ENCODE results near the gene PPDPF. TPM values are rescaled to one million over a fixed set of nuclear protein-coding genes. Genes with fewer than 3 reads are reported as not detected.
A peak's percentile ranks its signal among the peaks of the same experiment; 100 is the strongest.

PPDPF gene
- total and polyA plus RNA-seq, 3 experiments from 2014 or later = 137 to 218 (median 207) TPM

- H3K36me3 Mint-ChIP-seq = no peaks in the 10 kb centered on the region
- Histone ChIP-seq H3K9me3 (ENCODE audit: low read length) (no peaks in the 10 kb centered on the region), H3K27me3 (ENCODE audit: insufficient read depth, low read length, poor library complexity, severe bottlenecking) (no peaks in the 10 kb centered on the region), H3K4me3 (ENCODE audit: low read length) (no peak overlapping the region), H3K4me1 (ENCODE audit: insufficient read depth, low read length) (peaks cover 16% of the 10 kb centered on the region), H3K27ac (ENCODE audit: low read depth, low read length) (no peak overlapping the region), H3K36me3 (ENCODE audit: insufficient read depth, low read length) (no peaks in the 10 kb centered on the region)
- H3K4me1 Mint-ChIP-seq = peaks cover 12 to 30% (median 14%) of the 10 kb centered on the region in 3 donors
- peaks cover 0 to 4% (median 0%) of the 10 kb centered on the region in 5 donors for H3K9me3 Mint-ChIP-seq
- ChIA-PET CTCF (interaction anchor here (4.4 kb wide), 1 partner anchor 12 kb away, joined by 35 read pairs; the partner anchor contains the start of gene PTK6), POLR2A (interaction anchor here (0.6 kb wide), 1 partner anchor 178 kb away, joined by 13 read pairs; no protein-coding TSS in a partner anchor)
- no peak for DNase-seq
- H3K27ac Mint-ChIP-seq = peak overlapping the region in 1 of 8 donors; percentile 60
- peak overlapping the region in 1 of 7 donors; percentile 24 for H3K4me3 Mint-ChIP-seq
- peaks cover 10 to 13% of the 10 kb centered on the region in 2 donors for H3K27me3 Mint-ChIP-seq
These were observed 29.2 kb downstream of the PPDPF start for GRCh38 chr20:63549679-63550282.

DNA sequence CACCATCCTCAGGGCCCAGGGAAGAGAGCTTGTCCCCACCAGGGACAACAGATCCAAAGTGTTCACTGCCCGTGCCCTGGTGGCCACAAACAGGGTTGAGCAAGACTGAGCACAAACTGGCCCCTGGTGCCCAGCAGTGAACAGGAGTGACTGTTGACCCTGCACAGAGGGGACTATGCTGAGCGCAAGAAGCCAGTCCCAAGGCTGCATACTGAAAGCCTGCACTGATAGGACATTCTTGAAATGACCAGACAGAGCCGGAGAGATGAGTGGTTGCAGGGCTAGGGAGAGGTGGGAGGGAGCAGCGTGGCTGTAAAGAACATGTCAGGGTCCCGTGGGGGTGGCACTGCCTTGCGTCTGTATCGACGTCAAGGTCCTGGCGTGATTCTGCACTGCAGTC, 30.5 kb downstream of the PPDPF start:
- POLR2A ChIA-PET = no interaction called here
- H3K4me3 Mint-ChIP-seq = peak overlapping the region in 1 of 7 donors; percentile 75
- Histone ChIP-seq H3K27ac (ENCODE audit: low read depth, low read length) (no peak overlapping the region), H3K27me3 (ENCODE audit: insufficient read depth, low read length, poor library complexity, severe bottlenecking) (no peaks in the 10 kb centered on the region), H3K9me3 (ENCODE audit: low read length) (no peaks in the 10 kb centered on the region), H3K4me3 (ENCODE audit: low read length) (no peak overlapping the region), H3K4me1 (ENCODE audit: insufficient read depth, low read length) (peaks cover 16% of the 10 kb centered on the region), H3K36me3 (ENCODE audit: insufficient read depth, low read length) (no peaks in the 10 kb centered on the region)
- H3K27ac Mint-ChIP-seq = peak overlapping the region in 2 of 8 donors; percentile 45 to 89
- H3K36me3 Mint-ChIP-seq = no peaks in the 10 kb centered on the region
- CTCF ChIA-PET = interaction anchor here (3.1 to 4.4 kb wide), 2 partner anchors 13 to 91 kb away, joined by 11 to 35 read pairs; partner anchors contain the start of gene PTK6
- H3K27me3 Mint-ChIP-seq = peaks cover 10 to 13% of the 10 kb centered on the region in 2 donors
- DNase-seq = no peak
- H3K4me1 Mint-ChIP-seq = peaks cover 12 to 30% (median 14%) of the 10 kb centered on the region in 3 donors
- no peaks in the 10 kb centered on the region for H3K9me3 Mint-ChIP-seq

GRCh38 chr20:63552481-63553249, 32.1 kb downstream of the PPDPF start:
- no peaks in the 10 kb centered on the region for H3K36me3 ChIP-seq (ENCODE audit: insufficient read depth, low read length)
- no peaks in the 10 kb centered on the region for H3K27me3 ChIP-seq (ENCODE audit: insufficient read depth, low read length, poor library complexity, severe bottlenecking)
- peak; percentile 42 to 80 (median 75) for DNase-seq
- H3K4me1 Mint-ChIP-seq = peaks cover 14 to 34% (median 14%) of the 10 kb centered on the region in 3 donors
- H3K27ac Mint-ChIP-seq = peak overlapping the region; percentile 85 to 96 (median 92)
- no peaks in the 10 kb centered on the region for H3K9me3 Mint-ChIP-seq
- H3K36me3 Mint-ChIP-seq = peaks cover 0 to 2% (median 0%) of the 10 kb centered on the region in 3 donors
- H3K4me1 ChIP-seq (ENCODE audit: insufficient read depth, low read length) = peaks cover 16% of the 10 kb centered on the region
- no peaks in the 10 kb centered on the region for H3K9me3 ChIP-seq (ENCODE audit: low read length)
- H3K4me3 ChIP-seq (ENCODE audit: low read length) = peak overlapping the region; percentile 38
- POLR2A ChIA-PET = interaction anchor here (0.6 to 1.4 kb wide), 7 partner anchors 15 to 193 kb away, joined by 3 to 9 read pairs (median 3); partner anchors contain the start of genes PPDPF and PTK6
- CTCF ChIA-PET = interaction anchor here (0.6 to 4.4 kb wide), 7 partner anchors 9 to 158 kb away, joined by 3 to 35 read pairs (median 3); partner anchors contain the start of gene PTK6
- peak overlapping the region; percentile 33 for H3K27ac ChIP-seq (ENCODE audit: low read depth, low read length)
- H3K4me3 Mint-ChIP-seq = peak overlapping the region; percentile 73 to 89 (median 76)
- peaks cover 9 to 13% of the 10 kb centered on the region in 2 donors for H3K27me3 Mint-ChIP-seq

DNA sequence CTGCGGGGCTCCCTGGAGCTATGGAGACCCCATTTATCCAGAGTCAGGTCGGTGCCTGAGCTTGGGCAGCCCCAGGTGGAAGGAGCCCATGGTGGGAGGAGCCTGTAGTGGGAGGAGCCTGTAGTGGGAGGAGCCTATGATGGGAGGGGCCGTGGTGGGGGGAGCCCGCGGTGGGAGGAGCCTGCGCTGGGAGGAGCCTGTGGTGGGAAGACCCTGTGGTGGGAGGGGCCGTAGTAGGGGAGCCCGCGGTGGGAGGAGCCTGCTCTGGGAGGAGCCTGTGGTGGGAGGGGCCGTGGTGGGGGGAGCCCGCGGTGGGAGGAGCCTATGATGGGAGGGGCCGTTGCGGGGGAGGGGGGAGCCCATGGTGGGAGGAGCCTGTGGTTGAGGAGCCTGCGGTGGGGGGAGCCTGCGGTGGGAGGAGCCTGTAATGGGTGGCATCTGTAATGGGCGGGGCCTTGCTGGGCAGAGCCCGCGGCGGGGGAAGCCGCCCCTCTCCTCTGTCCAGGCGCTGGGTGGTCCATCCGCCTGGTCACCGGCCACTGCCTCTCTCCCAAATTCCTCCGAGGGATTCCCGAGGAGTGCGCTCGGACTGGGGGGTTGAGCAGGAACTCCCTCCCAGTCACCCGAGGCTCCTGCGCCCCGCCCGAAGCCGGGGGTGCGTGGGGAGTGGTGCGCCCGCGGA, 32.8 kb downstream of the PPDPF start:
- ChIA-PET POLR2A (interaction anchor here (0.6 to 1.4 kb wide), 5 partner anchors 15 to 192 kb away, joined by 3 to 9 read pairs (median 3); partner anchors contain the start of gene PTK6), CTCF (interaction anchor here (0.6 to 4.4 kb wide), 7 partner anchors 8 to 157 kb away, joined by 3 to 35 read pairs (median 3); partner anchors contain the start of gene PTK6)
- H3K36me3 Mint-ChIP-seq = peaks cover 0 to 2% (median 0%) of the 10 kb centered on the region in 3 donors

GRCh38 chr20:63553933-63554290, 33.3 kb downstream of the PPDPF start, which contains the start of gene FNDC11:
FNDC11 (plus strand) TSS chr20:63554159; CDS start chr20:63555664, 1,505 bp downstream.
- peaks cover 0 to 5% (median 0%) of the 10 kb centered on the region in 3 donors for H3K36me3 Mint-ChIP-seq
- CTCF ChIA-PET = interaction anchor here (0.9 to 1.3 kb wide), 2 partner anchors 17 to 18 kb away, joined by 3 read pairs; partner anchors contain the start of gene PTK6

More for the DNA sequence above, 32.8 kb downstream of the PPDPF start:
- peak; percentile 82 to 93 (median 90) for DNase-seq
- Mint-ChIP-seq H3K4me1 (peaks cover 14 to 34% (median 14%) of the 10 kb centered on the region in 3 donors), H3K9me3 (no peaks in the 10 kb centered on the region), H3K4me3 (peak overlapping the region; percentile 73 to 89 (median 76)), H3K27me3 (peaks cover 9 to 13% of the 10 kb centered on the region in 2 donors), H3K27ac (peak overlapping the region; percentile 47 to 96 (median 92))
- H3K27ac ChIP-seq (ENCODE audit: low read depth, low read length) = peak overlapping the region; percentile 38
- H3K4me1 ChIP-seq (ENCODE audit: insufficient read depth, low read length) = peaks cover 16% of the 10 kb centered on the region
- no peaks in the 10 kb centered on the region for H3K27me3 ChIP-seq (ENCODE audit: insufficient read depth, low read length, poor library complexity, severe bottlenecking)
- H3K4me3 ChIP-seq (ENCODE audit: low read length) = peak overlapping the region; percentile 61
- H3K36me3 ChIP-seq (ENCODE audit: insufficient read depth, low read length) = no peaks in the 10 kb centered on the region
- H3K9me3 ChIP-seq (ENCODE audit: low read length) = no peaks in the 10 kb centered on the region

GRCh38 chr20:63554361-63555278, 34.1 kb downstream of the PPDPF start:
- Mint-ChIP-seq H3K9me3 (no peaks in the 10 kb centered on the region), H3K4me3 (peak overlapping the region; percentile 45 to 76 (median 72)), H3K36me3 (peaks cover 0 to 8% (median 0%) of the 10 kb centered on the region in 3 donors), H3K27me3 (peaks cover 5 to 8% of the 10 kb centered on the region in 2 donors), H3K4me1 (peaks cover 14 to 30% (median 14%) of the 10 kb centered on the region in 3 donors), H3K27ac (peak overlapping the region in 6 of 8 donors; percentile 29 to 85 (median 62))
- Histone ChIP-seq H3K27me3 (ENCODE audit: insufficient read depth, low read length, poor library complexity, severe bottlenecking) (no peaks in the 10 kb centered on the region), H3K9me3 (ENCODE audit: low read length) (no peaks in the 10 kb centered on the region), H3K4me3 (ENCODE audit: low read length) (no peak overlapping the region), H3K27ac (ENCODE audit: low read depth, low read length) (no peak overlapping the region), H3K4me1 (ENCODE audit: insufficient read depth, low read length) (peaks cover 16% of the 10 kb centered on the region), H3K36me3 (ENCODE audit: insufficient read depth, low read length) (no peaks in the 10 kb centered on the region)
- peak in 1 of 5 donors; percentile 37 for DNase-seq
- POLR2A ChIA-PET = interaction anchor here (1.1 kb wide), 1 partner anchor 72 kb away, joined by 3 read pairs; the partner anchor contains the start of gene GMEB2
- CTCF ChIA-PET = interaction anchor here (0.9 to 1.8 kb wide), 3 partner anchors 13 to 17 kb away, joined by 3 to 7 read pairs (median 3); partner anchors contain the start of gene PTK6

More at GRCh38 chr20:63553933-63554290, 33.3 kb downstream of the PPDPF start, which contains the start of gene FNDC11:
- Mint-ChIP-seq H3K4me1 (peaks cover 14 to 34% (median 14%) of the 10 kb centered on the region in 3 donors), H3K9me3 (no peaks in the 10 kb centered on the region), H3K27ac (peak within 1 kb of the TSS; percentile 47 to 96 (median 92)), H3K27me3 (peaks cover 9 to 13% of the 10 kb centered on the region in 2 donors), H3K4me3 (peak within 1 kb of the TSS; percentile 74 to 89 (median 76))
- H3K4me1 ChIP-seq (ENCODE audit: insufficient read depth, low read length) = peaks cover 16% of the 10 kb centered on the region
- peak in 3 of 5 donors; percentile 42 to 70 (median 58) for DNase-seq
- peak within 1 kb of the TSS; percentile 38 for H3K27ac ChIP-seq (ENCODE audit: low read depth, low read length)
- POLR2A ChIA-PET = interaction anchor here (1.1 kb wide), 1 partner anchor 73 kb away, joined by 3 read pairs; the partner anchor contains the start of gene GMEB2
- peak within 1 kb of the TSS; percentile 61 for H3K4me3 ChIP-seq (ENCODE audit: low read length)
- H3K9me3 ChIP-seq (ENCODE audit: low read length) = no peaks in the 10 kb centered on the region
- no peaks in the 10 kb centered on the region for H3K36me3 ChIP-seq (ENCODE audit: insufficient read depth, low read length)
- H3K27me3 ChIP-seq (ENCODE audit: insufficient read depth, low read length, poor library complexity, severe bottlenecking) = no peaks in the 10 kb centered on the region

All from CD8-positive, alpha-beta memory T cell (primary cell).